GM23338 (cell line): ENCODE data around the gene ITPR3. TPM values are rescaled to one million over a fixed set of nuclear protein-coding genes. Genes with fewer than 3 reads are reported as not detected.

Source experiments
- ATAC-seq: fragments of 200-7000 bp; cut with Tn5 transposase; 3 replicates; pipeline ENCODE4 v1.9.1; 2020
- DNase-seq: peaks from one replicate; pipeline ENCODE4 v3.0.0-alpha.2; 2015; ENCODE audit warnings: low spot score
- H2AFZ ChIP-seq: fragments of 200-600 bp; sonication (generic); 2 replicates; pipeline ENCODE4 v1.8.0; 2016; ENCODE audit warnings: antibody characterized with exemption, mild to moderate bottlenecking, moderate library complexity
- H3F3A ChIP-seq: fragments of 200-600 bp; sonication (generic); replicated peaks from 2 replicates; pipeline ENCODE4 v1.8.0; 2017; ENCODE audit warnings: antibody characterized with exemption, mixed run types, low read depth
- H3K27ac ChIP-seq: fragments of 200-600 bp; sonication (generic); 2 replicates; pipeline ENCODE4 v1.6.1; 2016; ENCODE audit warnings: low read depth
- H3K27me3 ChIP-seq: fragments of 200-600 bp; sonication (generic); 2 replicates; pipeline ENCODE4 v1.8.0; 2016; ENCODE audit warnings: mild to moderate bottlenecking, mixed run types, moderate library complexity; ENCODE audit not compliant: insufficient read depth
- H3K36me3 ChIP-seq: fragments of 200-600 bp; sonication (generic); 2 replicates; pipeline ENCODE4 v1.8.0; 2016; ENCODE audit warnings: mild to moderate bottlenecking; ENCODE audit not compliant: insufficient read depth
- H3K4me1 ChIP-seq: fragments of 200-600 bp; sonication (generic); 2 replicates; pipeline ENCODE4 v1.8.0; 2016; ENCODE audit warnings: mild to moderate bottlenecking, moderate library complexity; ENCODE audit not compliant: insufficient read depth
- H3K4me2 ChIP-seq: fragments of 200-600 bp; sonication (generic); 2 replicates; pipeline ENCODE4 v1.7.1; 2017; ENCODE audit warnings: mixed run types
- H3K4me3 ChIP-seq: fragments of 200-600 bp; sonication (generic); 2 replicates; pipeline ENCODE4 v1.6.1; 2016; ENCODE audit warnings: mixed run types
- H3K79me2 ChIP-seq: fragments of 200-600 bp; sonication (generic); replicated peaks from 2 replicates; pipeline ENCODE4 v1.8.0; 2017; ENCODE audit warnings: mild to moderate bottlenecking; ENCODE audit not compliant: insufficient read depth
- H3K9me2 ChIP-seq: fragments of 200-600 bp; sonication (generic); 2 replicates; pipeline ENCODE4 v1.8.0; 2017; ENCODE audit not compliant: insufficient read depth
- H4K20me1 ChIP-seq: fragments of 200-600 bp; sonication (generic); replicated peaks from 2 replicates; pipeline ENCODE4 v1.8.0; 2017; ENCODE audit warnings: mild to moderate bottlenecking; ENCODE audit not compliant: insufficient read depth
- H3K27ac Mint-ChIP-seq: 2 replicates; pipeline ENCODE4 v1.8.0; 2020; ENCODE audit warnings: inconsistent platforms, mild to moderate bottlenecking, moderate library complexity, mixed read lengths
- H3K27me3 Mint-ChIP-seq: 3 replicates; pipeline ENCODE4 v1.8.0; 2022; ENCODE audit warnings: low read depth, mild to moderate bottlenecking, moderate library complexity, mixed read lengths, inconsistent platforms; ENCODE audit not compliant: insufficient read depth, poor library complexity
- H3K36me3 Mint-ChIP-seq: 3 replicates; pipeline ENCODE4 v1.8.0; 2021; ENCODE audit warnings: low read depth, mild to moderate bottlenecking, inconsistent platforms, moderate library complexity, mixed read lengths
- H3K4me1 Mint-ChIP-seq: 3 replicates; pipeline ENCODE4 v1.8.0; 2020; ENCODE audit warnings: mild to moderate bottlenecking, inconsistent platforms, mixed read lengths
- H3K4me3 Mint-ChIP-seq: 3 replicates; pipeline ENCODE4 v1.8.0; 2021; ENCODE audit warnings: moderate library complexity, mild to moderate bottlenecking, inconsistent platforms, mixed read lengths
- H3K9me3 Mint-ChIP-seq: 3 replicates; pipeline ENCODE4 v1.8.0; 2020; ENCODE audit warnings: moderate library complexity, mild to moderate bottlenecking, inconsistent platforms, mixed read lengths
- CREB1 ChIP-seq: fragments of 250-450 bp; sonication (Bioruptor Pico); IDR thresholded peaks from 2 replicates; pipeline ENCODE4 v1.5.0; 2020; ENCODE audit warnings: low read depth, mild to moderate bottlenecking, moderate library complexity
- EZH2 ChIP-seq: fragments of 200-600 bp; sonication (generic); IDR thresholded peaks from one replicate; pipeline ENCODE4 v1.8.0; 2017; ENCODE audit warnings: antibody characterized with exemption, mild to moderate bottlenecking, low read depth; ENCODE audit not compliant: unreplicated experiment
- EZH2phosphoT487 ChIP-seq: fragments of 200-600 bp; sonication (generic); IDR thresholded peaks from one replicate; pipeline ENCODE4 v1.8.1; 2018; ENCODE audit warnings: antibody characterized with exemption; ENCODE audit not compliant: unreplicated experiment
- JUNB ChIP-seq: IDR thresholded peaks from one replicate; pipeline ENCODE4 v1.6.1; 2016; ENCODE audit warnings: antibody characterized with exemption; ENCODE audit not compliant: unreplicated experiment
- NANOG ChIP-seq: IDR thresholded peaks from 2 replicates; pipeline ENCODE4 v1.6.1; 2016; ENCODE audit warnings: antibody characterized with exemption, borderline replicate concordance
- POLR2AphosphoS5 ChIP-seq: IDR thresholded peaks from 2 replicates; pipeline ENCODE4 v1.6.1; 2016; ENCODE audit warnings: antibody characterized with exemption, low read depth
- STAT1 ChIP-seq: IDR thresholded peaks from one replicate; pipeline ENCODE4 v1.6.1; 2016; ENCODE audit warnings: antibody characterized with exemption; ENCODE audit not compliant: unreplicated experiment
- ZNF114 ChIP-seq: fragments of 250-450 bp; sonication (Bioruptor Pico); IDR thresholded peaks from 2 replicates; pipeline ENCODE4 v1.5.0; 2020; ENCODE audit warnings: mild to moderate bottlenecking, moderate library complexity
- polyA plus RNA-seq: library from polyadenylated mRNA; unstranded; fragments of >200 nt; fragmentation: Nextera tagmentation; extraction: Ambion mirVana; gene quantifications from 2 replicates; pipeline ENCODE4 v1.2.1, GENCODE V29; 2016
- total RNA-seq: library from RNA; depleted of rRNA; stranded (reverse); fragments of >200 nt; shearing (Covaris generic); gene quantifications from 2 replicates; pipeline ENCODE4 v1.2.3, GENCODE V29; 2014
- TF ChIP-seq, protein P1 (sequence below): fragments of 250-450 bp; sonication (Bioruptor Pico); IDR thresholded peaks from 2 replicates; pipeline ENCODE4 v1.5.0; 2020; ENCODE audit warnings: mild to moderate bottlenecking, moderate library complexity
- TF ChIP-seq, protein P2 (sequence below): IDR thresholded peaks from 2 replicates; pipeline ENCODE4 v1.6.1; 2016; ENCODE audit warnings: antibody characterized with exemption

Gene ITPR3
- total and polyA plus RNA-seq, 2 experiments from 2014 or later = 7.3 to 31.9 TPM

DNA sequence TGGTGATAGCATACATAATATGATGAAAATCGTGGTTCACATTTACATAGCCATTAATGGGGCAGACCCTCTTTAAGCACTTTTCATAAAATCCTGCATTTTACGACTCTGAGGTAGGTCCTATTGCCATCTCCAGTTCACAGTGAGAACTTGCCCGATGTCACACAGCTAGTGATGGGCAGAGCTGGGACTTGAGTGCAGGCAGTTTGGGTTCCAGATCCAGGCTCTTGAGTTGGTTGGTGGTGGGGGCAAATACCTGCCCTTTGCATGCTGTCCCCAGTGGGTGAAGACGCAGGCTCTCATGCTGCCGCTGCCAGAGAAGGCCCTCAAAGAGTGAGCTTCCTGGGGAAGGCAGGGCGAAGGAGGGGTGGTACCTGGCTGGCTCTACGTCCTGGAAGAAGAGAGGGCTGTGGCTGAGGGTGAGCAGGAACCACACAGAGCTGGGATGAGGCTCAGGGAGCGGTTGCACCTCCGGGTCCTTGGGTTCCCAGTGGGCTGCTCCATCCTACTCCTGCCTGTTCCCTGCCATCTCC is 34.9 kb upstream of the ITPR3 start (continued):
- TF ChIP-seq CREB1 (no peak), JUNB (no peak), STAT1 (no peak)
- TF ChIP-seq, protein P1, sequence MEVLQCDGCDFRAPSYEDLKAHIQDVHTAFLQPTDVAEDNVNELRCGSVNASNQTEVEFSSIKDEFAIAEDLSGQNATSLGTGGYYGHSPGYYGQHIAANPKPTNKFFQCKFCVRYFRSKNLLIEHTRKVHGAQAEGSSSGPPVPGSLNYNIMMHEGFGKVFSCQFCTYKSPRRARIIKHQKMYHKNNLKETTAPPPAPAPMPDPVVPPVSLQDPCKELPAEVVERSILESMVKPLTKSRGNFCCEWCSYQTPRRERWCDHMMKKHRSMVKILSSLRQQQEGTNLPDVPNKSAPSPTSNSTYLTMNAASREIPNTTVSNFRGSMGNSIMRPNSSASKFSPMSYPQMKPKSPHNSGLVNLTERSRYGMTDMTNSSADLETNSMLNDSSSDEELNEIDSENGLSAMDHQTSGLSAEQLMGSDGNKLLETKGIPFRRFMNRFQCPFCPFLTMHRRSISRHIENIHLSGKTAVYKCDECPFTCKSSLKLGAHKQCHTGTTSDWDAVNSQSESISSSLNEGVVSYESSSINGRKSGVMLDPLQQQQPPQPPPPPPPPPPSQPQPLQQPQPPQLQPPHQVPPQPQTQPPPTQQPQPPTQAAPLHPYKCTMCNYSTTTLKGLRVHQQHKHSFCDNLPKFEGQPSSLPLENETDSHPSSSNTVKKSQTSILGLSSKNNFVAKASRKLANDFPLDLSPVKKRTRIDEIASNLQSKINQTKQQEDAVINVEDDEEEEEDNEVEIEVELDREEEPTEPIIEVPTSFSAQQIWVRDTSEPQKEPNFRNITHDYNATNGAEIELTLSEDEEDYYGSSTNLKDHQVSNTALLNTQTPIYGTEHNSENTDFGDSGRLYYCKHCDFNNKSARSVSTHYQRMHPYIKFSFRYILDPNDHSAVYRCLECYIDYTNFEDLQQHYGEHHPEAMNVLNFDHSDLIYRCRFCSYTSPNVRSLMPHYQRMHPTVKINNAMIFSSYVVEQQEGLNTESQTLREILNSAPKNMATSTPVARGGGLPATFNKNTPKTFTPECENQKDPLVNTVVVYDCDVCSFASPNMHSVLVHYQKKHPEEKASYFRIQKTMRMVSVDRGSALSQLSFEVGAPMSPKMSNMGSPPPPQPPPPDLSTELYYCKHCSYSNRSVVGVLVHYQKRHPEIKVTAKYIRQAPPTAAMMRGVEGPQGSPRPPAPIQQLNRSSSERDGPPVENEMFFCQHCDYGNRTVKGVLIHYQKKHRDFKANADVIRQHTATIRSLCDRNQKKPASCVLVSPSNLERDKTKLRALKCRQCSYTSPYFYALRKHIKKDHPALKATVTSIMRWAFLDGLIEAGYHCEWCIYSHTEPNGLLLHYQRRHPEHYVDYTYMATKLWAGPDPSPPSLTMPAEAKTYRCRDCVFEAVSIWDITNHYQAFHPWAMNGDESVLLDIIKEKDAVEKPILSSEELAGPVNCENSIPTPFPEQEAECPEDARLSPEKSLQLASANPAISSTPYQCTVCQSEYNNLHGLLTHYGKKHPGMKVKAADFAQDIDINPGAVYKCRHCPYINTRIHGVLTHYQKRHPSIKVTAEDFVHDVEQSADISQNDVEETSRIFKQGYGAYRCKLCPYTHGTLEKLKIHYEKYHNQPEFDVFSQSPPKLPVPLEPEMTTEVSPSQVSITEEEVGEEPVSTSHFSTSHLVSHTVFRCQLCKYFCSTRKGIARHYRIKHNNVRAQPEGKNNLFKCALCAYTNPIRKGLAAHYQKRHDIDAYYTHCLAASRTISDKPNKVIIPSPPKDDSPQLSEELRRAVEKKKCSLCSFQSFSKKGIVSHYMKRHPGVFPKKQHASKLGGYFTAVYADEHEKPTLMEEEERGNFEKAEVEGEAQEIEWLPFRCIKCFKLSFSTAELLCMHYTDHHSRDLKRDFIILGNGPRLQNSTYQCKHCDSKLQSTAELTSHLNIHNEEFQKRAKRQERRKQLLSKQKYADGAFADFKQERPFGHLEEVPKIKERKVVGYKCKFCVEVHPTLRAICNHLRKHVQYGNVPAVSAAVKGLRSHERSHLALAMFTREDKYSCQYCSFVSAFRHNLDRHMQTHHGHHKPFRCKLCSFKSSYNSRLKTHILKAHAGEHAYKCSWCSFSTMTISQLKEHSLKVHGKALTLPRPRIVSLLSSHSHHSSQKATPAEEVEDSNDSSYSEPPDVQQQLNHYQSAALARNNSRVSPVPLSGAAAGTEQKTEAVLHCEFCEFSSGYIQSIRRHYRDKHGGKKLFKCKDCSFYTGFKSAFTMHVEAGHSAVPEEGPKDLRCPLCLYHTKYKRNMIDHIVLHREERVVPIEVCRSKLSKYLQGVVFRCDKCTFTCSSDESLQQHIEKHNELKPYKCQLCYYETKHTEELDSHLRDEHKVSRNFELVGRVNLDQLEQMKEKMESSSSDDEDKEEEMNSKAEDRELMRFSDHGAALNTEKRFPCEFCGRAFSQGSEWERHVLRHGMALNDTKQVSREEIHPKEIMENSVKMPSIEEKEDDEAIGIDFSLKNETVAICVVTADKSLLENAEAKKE = no peak

DNA sequence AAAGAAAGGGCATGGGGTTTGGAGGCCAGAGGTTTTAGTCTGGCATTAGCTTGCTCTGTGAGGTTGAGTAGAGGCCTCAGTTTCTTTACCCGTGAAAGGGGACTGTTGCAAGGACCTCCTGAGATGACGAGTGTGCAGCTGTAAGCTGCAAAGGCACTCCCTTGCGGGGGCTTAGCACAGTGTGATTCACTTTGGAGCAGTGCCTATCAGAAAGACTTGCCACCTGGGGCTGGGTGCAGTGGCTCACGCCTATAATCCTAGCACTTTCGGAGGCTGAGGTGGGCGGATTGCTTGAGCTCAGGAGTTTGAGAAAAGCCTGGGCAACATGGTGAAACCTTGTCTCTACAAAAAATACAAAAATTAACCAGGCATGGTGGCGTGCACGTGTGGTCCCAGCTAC is 33.6 kb upstream of the ITPR3 start:
- H3K36me3 ChIP-seq = no peaks in the 10 kb centered on the region
- Mint-ChIP-seq H3K4me3 (no peak overlapping the region), H3K27ac (no peak overlapping the region), H3K4me1 (peaks cover 22% of the 10 kb centered on the region), H3K27me3 (peaks cover 22% of the 10 kb centered on the region), H3K36me3 (no peaks in the 10 kb centered on the region), H3K9me3 (peaks cover 3% of the 10 kb centered on the region; the same call in 1 of the 3 replicates)
- no peak overlapping the region for H3K27ac ChIP-seq
- DNase-seq (no peak), ATAC-seq (no peak)
- H3K27me3 ChIP-seq = no peaks in the 10 kb centered on the region
- no peaks in the 10 kb centered on the region for H4K20me1 ChIP-seq
- peaks cover 16% of the 10 kb centered on the region; the same call in 1 of the 2 replicates for H3K4me1 ChIP-seq
- no peak overlapping the region for H3K4me3 ChIP-seq
- H3F3A ChIP-seq = no peaks in the 10 kb centered on the region; the same call in 1 of the 2 replicates
- no peak overlapping the region for H2AFZ ChIP-seq
- no peaks in the 10 kb centered on the region for H3K79me2 ChIP-seq
- no peaks in the 10 kb centered on the region for H3K9me2 ChIP-seq
- H3K4me2 ChIP-seq = no peak overlapping the region
- TF ChIP-seq POLR2AphosphoS5 (no peak), NANOG (no peak), EZH2phosphoT487 (no peak), EZH2 (no peak), JUNB (no peak), ZNF114 (CRISPR knock-in tag) (no peak)
- TF ChIP-seq, protein P1 = no peak
- TF ChIP-seq, protein P2, sequence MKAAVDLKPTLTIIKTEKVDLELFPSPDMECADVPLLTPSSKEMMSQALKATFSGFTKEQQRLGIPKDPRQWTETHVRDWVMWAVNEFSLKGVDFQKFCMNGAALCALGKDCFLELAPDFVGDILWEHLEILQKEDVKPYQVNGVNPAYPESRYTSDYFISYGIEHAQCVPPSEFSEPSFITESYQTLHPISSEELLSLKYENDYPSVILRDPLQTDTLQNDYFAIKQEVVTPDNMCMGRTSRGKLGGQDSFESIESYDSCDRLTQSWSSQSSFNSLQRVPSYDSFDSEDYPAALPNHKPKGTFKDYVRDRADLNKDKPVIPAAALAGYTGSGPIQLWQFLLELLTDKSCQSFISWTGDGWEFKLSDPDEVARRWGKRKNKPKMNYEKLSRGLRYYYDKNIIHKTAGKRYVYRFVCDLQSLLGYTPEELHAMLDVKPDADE = no peak
